PC-3 (cell line): ENCODE results near the gene C2orf15. TPM values are rescaled to one million over a fixed set of nuclear protein-coding genes. Genes with fewer than 3 reads are reported as not detected.

ENCODE experiments used
- ATAC-seq: fragments of 200-7000 bp; cut with Tn5 transposase; 2 replicates; pipeline ENCODE4 v1.9.1; 2020; ENCODE audit warnings: mild to moderate bottlenecking, moderate library complexity
- BruUV-seq: library from RNA; stranded (reverse); fragments of 400-500 nt; replicated peaks from 2 replicates; lab custom pipeline; 2021; lab: Mats Ljungman, UMichigan
- CTCF ChIA-PET: fragments of 300-600 bp; sonication (Branson Sonifier 250); formaldehyde crosslinking; loops from one replicate; lab custom pipeline; 2022; ENCODE audit warnings: antibody characterized with exemption; lab: Charles Lee
- POLR2A ChIA-PET: fragments of 300-600 bp; sonication (Branson Sonifier 250); formaldehyde crosslinking; loops from one replicate; lab custom pipeline; 2022; ENCODE audit warnings: antibody characterized with exemption; ENCODE audit not compliant: unreplicated experiment; lab: Charles Lee
- DNase-seq: peaks from one replicate; pipeline ENCODE4 v3.0.0-alpha.2; 2015
- H2AFZ ChIP-seq: fragments of 300-600 bp; sonication (generic); 2 replicates; pipeline ENCODE4 v1.6.0; 2016; ENCODE audit warnings: antibody characterized with exemption, low read length
- H3F3A ChIP-seq: fragments of 300-600 bp; sonication (generic); one replicate; pipeline ENCODE4 v1.6.0; 2017; ENCODE audit warnings: antibody characterized with exemption, low read length, control low read depth, mild to moderate bottlenecking; ENCODE audit not compliant: unreplicated experiment
- H3K27ac ChIP-seq: fragments of 300-600 bp; sonication (generic); 2 replicates; pipeline ENCODE4 v1.5.1; 2016; ENCODE audit warnings: mild to moderate bottlenecking, low read length
- H3K27me3 ChIP-seq: fragments of 300-600 bp; sonication (generic); 2 replicates; pipeline ENCODE4 v1.6.1; 2016; ENCODE audit warnings: low read length, mixed read lengths
- H3K36me3 ChIP-seq: fragments of 300-600 bp; sonication (generic); 2 replicates; pipeline ENCODE4 v1.6.1; 2016; ENCODE audit warnings: low read depth, mixed run types, low read length, mixed read lengths
- H3K4me1 ChIP-seq: fragments of 300-600 bp; sonication (generic); 2 replicates; pipeline ENCODE4 v1.5.1; 2016; ENCODE audit warnings: low read length; ENCODE audit not compliant: insufficient read depth
- H3K4me2 ChIP-seq: fragments of 300-600 bp; sonication (generic); 2 replicates; pipeline ENCODE4 v1.6.0; 2016; ENCODE audit warnings: low read length
- H3K4me3 ChIP-seq: fragments of 300-600 bp; sonication (generic); 2 replicates; pipeline ENCODE4 v1.5.1; 2016; ENCODE audit warnings: mild to moderate bottlenecking, low read length, mixed read lengths
- H3K79me2 ChIP-seq: fragments of 300-600 bp; sonication (generic); 2 replicates; pipeline ENCODE4 v1.6.1; 2017; ENCODE audit warnings: low read length, mixed read lengths
- H3K9ac ChIP-seq: fragments of 300-600 bp; sonication (generic); 2 replicates; pipeline ENCODE4 v1.6.0; 2016; ENCODE audit warnings: mild to moderate bottlenecking, low read length
- H3K9me2 ChIP-seq: fragments of 300-600 bp; sonication (generic); replicated peaks from 2 replicates; pipeline ENCODE4 v1.6.1; 2016; ENCODE audit warnings: mixed run types, low read length, mixed read lengths
- H3K9me3 ChIP-seq: fragments of 300-600 bp; sonication (generic); 2 replicates; pipeline ENCODE4 v1.6.1; 2016; ENCODE audit warnings: low read length, mixed read lengths
- H4K20me1 ChIP-seq: fragments of 300-600 bp; sonication (generic); 2 replicates; pipeline ENCODE4 v1.6.1; 2016; ENCODE audit warnings: low read length, mixed read lengths
- EZH2 ChIP-seq: fragments of 300-600 bp; sonication (generic); IDR thresholded peaks from one replicate; pipeline ENCODE4 v1.6.1; 2017; ENCODE audit warnings: antibody characterized with exemption, mild to moderate bottlenecking, low read length; ENCODE audit not compliant: unreplicated experiment
- EZH2phosphoT487 ChIP-seq: fragments of 300-600 bp; sonication (generic); IDR thresholded peaks from 2 replicates; pipeline ENCODE4 v1.6.1; 2018; ENCODE audit warnings: mild to moderate bottlenecking, antibody characterized with exemption, low read length, borderline replicate concordance
- intact Hi-C: fragments of 100-400 bp; cut with micrococcal nuclease; formaldehyde crosslinking; loops from 2 replicates; pipeline ENCODE4 v1.9.0; 2023
- total RNA-seq: library from RNA; depleted of rRNA; stranded (reverse); fragments of >200 nt; gene quantifications from 2 replicates; pipeline ENCODE4 v1.2.3, GENCODE V29; 2014
- TF ChIP-seq, protein P1 (sequence below): fragments of 300-600 bp; sonication (generic); conservative IDR thresholded peaks from 2 replicates; pipeline ENCODE4 v1.5.1; 2017; ENCODE audit warnings: antibody characterized with exemption, low read depth, mild to moderate bottlenecking, low read length

The C2orf15 gene
- total RNA-seq, 1 experiment from 2014 or later = 4.4 TPM

DNA sequence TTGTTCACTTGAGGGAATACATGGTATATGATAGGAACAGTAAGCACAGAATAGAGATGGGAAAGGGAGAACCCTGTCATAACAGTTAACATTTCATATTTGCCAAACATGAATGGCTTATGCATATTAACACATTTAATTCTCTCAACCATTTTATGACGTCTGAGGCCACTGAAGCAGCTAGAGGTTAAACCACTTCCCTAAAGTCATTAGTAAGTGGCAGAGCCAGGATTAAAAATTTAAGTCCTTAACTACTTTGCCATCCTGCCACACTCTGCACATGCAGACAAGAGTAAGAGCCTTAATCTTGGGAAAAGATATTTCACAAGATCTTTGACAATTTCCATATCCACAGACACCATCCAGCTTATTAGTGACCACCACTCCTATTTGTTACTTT, 15.4 kb downstream of the C2orf15 start:
- ChIA-PET CTCF (no interaction called here), POLR2A (no interaction called here)
- peaks cover 33% of the 10 kb centered on the region for H3K4me1 ChIP-seq
- no peak overlapping the region for H3K9ac ChIP-seq
- no TSS peak for BruUV-seq
- DNase-seq (no peak), ATAC-seq (no peak)
- peaks cover 25% of the 10 kb centered on the region for H3K79me2 ChIP-seq
- H3K9me3 ChIP-seq = no peaks in the 10 kb centered on the region
- no peaks in the 10 kb centered on the region for H3F3A ChIP-seq
- H3K27me3 ChIP-seq = no peaks in the 10 kb centered on the region
- H2AFZ ChIP-seq = no peak overlapping the region
- H3K36me3 ChIP-seq = peaks cover 5% of the 10 kb centered on the region; the same call in 1 of the 2 replicates
- TF ChIP-seq, protein P1, sequence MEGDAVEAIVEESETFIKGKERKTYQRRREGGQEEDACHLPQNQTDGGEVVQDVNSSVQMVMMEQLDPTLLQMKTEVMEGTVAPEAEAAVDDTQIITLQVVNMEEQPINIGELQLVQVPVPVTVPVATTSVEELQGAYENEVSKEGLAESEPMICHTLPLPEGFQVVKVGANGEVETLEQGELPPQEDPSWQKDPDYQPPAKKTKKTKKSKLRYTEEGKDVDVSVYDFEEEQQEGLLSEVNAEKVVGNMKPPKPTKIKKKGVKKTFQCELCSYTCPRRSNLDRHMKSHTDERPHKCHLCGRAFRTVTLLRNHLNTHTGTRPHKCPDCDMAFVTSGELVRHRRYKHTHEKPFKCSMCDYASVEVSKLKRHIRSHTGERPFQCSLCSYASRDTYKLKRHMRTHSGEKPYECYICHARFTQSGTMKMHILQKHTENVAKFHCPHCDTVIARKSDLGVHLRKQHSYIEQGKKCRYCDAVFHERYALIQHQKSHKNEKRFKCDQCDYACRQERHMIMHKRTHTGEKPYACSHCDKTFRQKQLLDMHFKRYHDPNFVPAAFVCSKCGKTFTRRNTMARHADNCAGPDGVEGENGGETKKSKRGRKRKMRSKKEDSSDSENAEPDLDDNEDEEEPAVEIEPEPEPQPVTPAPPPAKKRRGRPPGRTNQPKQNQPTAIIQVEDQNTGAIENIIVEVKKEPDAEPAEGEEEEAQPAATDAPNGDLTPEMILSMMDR = no peak
- TF ChIP-seq EZH2phosphoT487 (no peak), EZH2 (no peak)
- no peaks in the 10 kb centered on the region for H3K9me2 ChIP-seq
- intact Hi-C loops = loop anchor here (10.0 kb wide), 1 partner anchor 72 kb away; no protein-coding TSS in a partner anchor
- no peaks in the 10 kb centered on the region for H4K20me1 ChIP-seq
- no peak overlapping the region for H3K4me2 ChIP-seq
- H3K4me3 ChIP-seq = no peak overlapping the region
- no peak overlapping the region for H3K27ac ChIP-seq

DNA sequence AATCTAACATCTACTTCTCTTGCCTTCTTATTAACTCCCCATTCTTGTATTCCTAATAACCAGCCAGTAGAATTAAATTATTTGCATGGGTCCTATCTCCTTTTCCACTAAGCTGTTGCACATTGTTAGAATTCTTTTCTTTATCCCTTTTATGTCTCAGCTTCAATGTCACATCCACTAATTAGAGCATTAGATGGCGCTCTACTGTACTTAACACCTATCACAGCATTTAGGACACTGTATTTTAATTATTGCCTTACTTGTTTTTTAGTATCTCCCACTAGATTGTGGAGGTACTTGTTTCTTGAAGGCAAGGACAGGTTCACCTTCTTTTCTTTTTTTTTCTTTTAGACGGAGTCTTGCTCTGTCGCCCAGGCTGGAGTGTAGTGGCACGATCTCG, 17.1 kb downstream of the C2orf15 start:
- Histone ChIP-seq H4K20me1 (no peaks in the 10 kb centered on the region), H3K27me3 (no peaks in the 10 kb centered on the region), H3K79me2 (peaks cover 23% of the 10 kb centered on the region), H3K4me1 (peaks cover 26% of the 10 kb centered on the region), H3K36me3 (peaks cover 11% of the 10 kb centered on the region; the same call in 1 of the 2 replicates), H3K9me3 (no peaks in the 10 kb centered on the region), H3K27ac (no peak overlapping the region), H2AFZ (no peak overlapping the region), H3K9ac (no peak overlapping the region), H3K9me2 (no peaks in the 10 kb centered on the region), H3K4me2 (no peak overlapping the region), H3K4me3 (no peak overlapping the region), H3F3A (no peaks in the 10 kb centered on the region)
- TF ChIP-seq, protein P1 = peak; percentile 31; the same call in 1 of the 2 replicates
- no peak for TF ChIP-seq EZH2
- CTCF ChIA-PET = no interaction called here
- no TSS peak for BruUV-seq
- ATAC-seq (no peak), DNase-seq (no peak)
- POLR2A ChIA-PET = no interaction called here
- intact Hi-C loops = loop anchor here (10.0 kb wide), 1 partner anchor 74 kb away; no protein-coding TSS in a partner anchor

DNA sequence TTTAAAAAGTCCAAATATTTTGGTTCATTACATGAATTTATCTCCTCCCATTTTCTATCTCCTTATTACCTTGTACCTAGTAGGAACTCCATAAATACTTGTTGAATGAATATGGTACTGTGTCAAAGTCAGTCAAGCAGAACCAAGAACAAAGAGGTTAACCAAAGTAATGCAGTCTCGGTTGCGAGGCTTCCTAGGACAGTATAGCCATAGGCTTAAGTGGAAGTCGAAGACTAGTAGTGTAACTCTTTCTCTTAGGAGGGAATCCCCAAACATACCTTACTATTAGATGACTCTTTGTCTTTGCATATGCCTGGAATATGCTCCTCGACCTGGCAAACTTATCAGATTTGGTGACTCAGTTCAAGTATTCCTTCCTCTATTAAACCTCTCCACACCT, 18.1 kb downstream of the C2orf15 start:
- H3K4me1 ChIP-seq = peaks cover 18% of the 10 kb centered on the region
- H2AFZ ChIP-seq = 0 out of 2 replicates have a peak overlapping the region, but pooled peaks have one; percentile 15
- no peaks in the 10 kb centered on the region for H4K20me1 ChIP-seq
- DNase-seq = peak; percentile 64
- ChIA-PET CTCF (no interaction called here), POLR2A (no interaction called here)
- H3K9ac ChIP-seq = no peak overlapping the region
- H3K79me2 ChIP-seq = peaks cover 13% of the 10 kb centered on the region
- intact Hi-C loops = loop anchor here (10.0 kb wide), 1 partner anchor 75 kb away; no protein-coding TSS in a partner anchor
- peaks cover 11% of the 10 kb centered on the region; the same call in 1 of the 2 replicates for H3K36me3 ChIP-seq
- no peaks in the 10 kb centered on the region for H3K27me3 ChIP-seq
- H3K9me3 ChIP-seq = no peaks in the 10 kb centered on the region
- H3K4me3 ChIP-seq = no peak overlapping the region
- peak overlapping the region; percentile 15; the same call in 1 of the 2 replicates for H3K27ac ChIP-seq
- ATAC-seq = peak; percentile 41
- TF ChIP-seq EZH2phosphoT487 = no peak
- TF ChIP-seq, protein P1 = no peak
- TF ChIP-seq EZH2 = no peak
- peak overlapping the region; percentile 32 for H3K4me2 ChIP-seq
- H3K9me2 ChIP-seq = no peaks in the 10 kb centered on the region
- BruUV-seq = no TSS peak
- H3F3A ChIP-seq = no peaks in the 10 kb centered on the region
